Hematopoietic multipotent progenitor cell treated with erythropoietin and hydrocortisone succinate and interleukin-3 and kit ligand, for 15 days (in vitro differentiated cells): ENCODE results near the gene RORB.

Experiments used
- DNase-seq: peaks from one replicate; pipeline ENCODE4 v3.0.0-alpha.2; 2015; ENCODE audit warnings: low spot score

RORB gene

DNA sequence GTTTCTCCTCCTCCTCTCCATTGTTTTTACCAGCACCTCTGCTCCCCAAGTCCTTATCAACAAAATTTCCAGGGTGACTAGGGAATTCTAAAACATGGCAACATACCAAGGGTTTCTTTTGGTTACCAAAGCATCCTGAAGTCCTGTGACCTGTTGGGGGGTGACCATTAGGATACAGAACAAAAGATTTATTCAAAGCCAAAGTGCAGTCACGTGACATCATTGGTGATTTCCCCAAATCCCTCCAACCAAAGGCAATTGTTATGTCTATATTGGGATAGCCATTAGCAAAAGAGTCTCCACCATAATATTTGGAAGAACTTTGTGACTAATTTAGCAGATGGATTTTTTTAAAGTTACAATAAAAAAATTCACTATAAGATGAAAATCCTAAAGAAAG, 222.2 kb downstream of the RORB start:
- DNase-seq, result no peak

- no peak for DNase-seq
Measured at GRCh38 chr9:74721696-74722660, 224.8 kb downstream of the RORB start.

DNA sequence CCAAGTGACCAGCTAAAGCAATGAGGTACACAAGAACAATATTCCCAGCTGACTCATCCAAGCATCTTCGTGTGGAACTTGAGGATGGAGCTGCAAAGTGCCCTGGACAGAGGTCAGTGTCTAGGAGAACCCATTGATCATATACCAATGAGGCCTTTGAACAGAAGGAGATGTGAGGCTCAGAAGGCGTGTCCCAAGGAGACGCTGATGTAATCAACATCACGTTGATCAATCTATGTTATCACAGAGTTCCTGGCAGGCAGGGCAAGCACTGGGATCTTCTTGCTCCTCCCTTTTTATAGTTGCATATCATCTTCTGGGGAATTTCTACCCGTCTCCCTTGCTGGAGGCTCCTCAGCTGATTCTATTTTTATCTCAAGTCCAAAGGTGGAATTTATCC, 227.2 kb downstream of the RORB start:
- no peak for DNase-seq

- DNase-seq, result no peak
Measured at GRCh38 chr9:74726581-74726980, 229.4 kb downstream of the RORB start.

GRCh38 chr9:74728176-74728575, 231.0 kb downstream of the RORB start:
- no peak for DNase-seq

DNA sequence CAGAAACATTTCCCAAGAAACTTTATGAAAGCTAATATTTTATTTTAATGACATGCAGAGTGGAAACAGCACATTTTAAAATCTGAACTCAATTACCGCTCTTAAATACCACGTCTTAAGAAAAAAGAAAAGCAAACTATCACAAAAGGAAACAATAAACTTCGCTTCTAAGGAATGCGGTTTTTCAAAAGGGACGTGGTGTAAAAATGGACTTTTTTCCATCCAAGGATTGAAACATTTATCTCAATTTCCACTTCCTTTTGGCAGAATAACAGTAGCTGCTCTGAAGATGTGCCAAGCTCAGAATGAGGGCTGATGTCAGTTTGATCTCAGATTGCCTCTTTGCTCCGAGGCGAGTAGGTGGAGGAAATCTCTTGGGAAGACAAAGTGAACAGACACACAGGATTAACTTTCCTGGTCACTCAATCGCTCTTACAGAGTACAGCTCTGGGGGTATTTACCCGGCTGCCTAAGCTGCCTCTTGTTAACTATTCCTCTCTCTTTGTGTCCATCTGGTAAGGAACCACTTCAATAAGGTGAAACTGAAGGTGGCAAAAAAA, 232.1 kb downstream of the RORB start:
- DNase-seq, result no peak

GRCh38 chr9:74735761-74736160, 238.6 kb downstream of the RORB start:
- no peak for DNase-seq

DNA sequence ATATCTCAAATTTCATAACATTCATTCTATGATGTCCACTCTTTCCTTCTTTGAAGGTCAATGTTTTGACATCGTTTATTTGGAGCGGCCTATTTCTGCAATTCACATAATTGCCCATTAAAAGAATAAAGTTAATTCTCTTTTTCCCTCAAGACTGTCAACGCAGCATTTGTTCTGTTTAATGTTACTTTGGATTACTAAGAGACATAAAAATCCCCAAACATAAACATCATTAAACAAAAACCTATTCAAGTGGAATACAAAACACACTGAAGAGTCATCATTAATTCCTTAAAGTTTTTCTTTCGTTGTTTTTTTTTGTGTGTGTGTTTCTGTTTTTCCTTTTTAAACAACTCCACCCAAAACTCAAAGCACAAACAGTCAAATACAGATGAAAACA, 239.5 kb downstream of the RORB start:
- no peak for DNase-seq

GRCh38 chr9:74742191-74742790, 245.2 kb downstream of the RORB start:
- DNase-seq, result no peak
